CD4-positive, alpha-beta T cell treated with Interferon alpha-2 for 1 hour (primary cell): ENCODE data around the gene TAPT1.

Experiments used
- DNase-seq, 2 donors: peaks; one replicate each; pipeline ENCODE4 v3.0.0-alpha.2; 2020 to 2022

TAPT1 gene

GRCh38 chr4:16248605-16249004 is 22.3 kb upstream of the TAPT1 start:
- no peak for DNase-seq

GRCh38 chr4:16245241-16245640 is 19.0 kb upstream of the TAPT1 start:
- no peak for DNase-seq

- DNase-seq = no peak
Observed at GRCh38 chr4:16243285-16243684, 17.0 kb upstream of the TAPT1 start.

GRCh38 chr4:16240300-16240699 is 14.0 kb upstream of the TAPT1 start:
- no peak for DNase-seq

GRCh38 chr4:16239086-16239485 is 12.8 kb upstream of the TAPT1 start:
- DNase-seq = no peak

GRCh38 chr4:16238327-16238726 is 12.1 kb upstream of the TAPT1 start:
- DNase-seq = no peak

GRCh38 chr4:16237715-16238114 is 11.4 kb upstream of the TAPT1 start:
- DNase-seq = peak in 1 of 2 donors; percentile 33

- DNase-seq = no peak
Observed at GRCh38 chr4:16236402-16237023, 10.2 kb upstream of the TAPT1 start.

- DNase-seq = no peak
Observed at GRCh38 chr4:16235209-16235608, 8.9 kb upstream of the TAPT1 start.

- no peak for DNase-seq
Observed at GRCh38 chr4:16233569-16234177, 7.4 kb upstream of the TAPT1 start.

- no peak for DNase-seq
Observed at GRCh38 chr4:16231570-16232245, 5.4 kb upstream of the TAPT1 start.

- no peak for DNase-seq
Observed at GRCh38 chr4:16230308-16230707, 4.0 kb upstream of the TAPT1 start.

GRCh38 chr4:16229604-16230003 is 3.3 kb upstream of the TAPT1 start:
- no peak for DNase-seq

GRCh38 chr4:16227462-16227868 is 1.2 kb upstream of the TAPT1 start:
- DNase-seq = peak; percentile 51 to 57

- peak; percentile 23 to 34 for DNase-seq
Observed at GRCh38 chr4:16226816-16227461, 668 bp upstream of the TAPT1 start.

GRCh38 chr4:16225167-16225862 is 956 bp downstream of the TAPT1 start:
- DNase-seq = peak in 1 of 2 donors; percentile 40

GRCh38 chr4:16224264-16225166 is 1.8 kb downstream of the TAPT1 start:
- peak in 1 of 2 donors; percentile 34 for DNase-seq

GRCh38 chr4:16222957-16223527 is 3.2 kb downstream of the TAPT1 start:
- DNase-seq = no peak

GRCh38 chr4:16218950-16219349 is 7.3 kb downstream of the TAPT1 start:
- DNase-seq = no peak

GRCh38 chr4:16217300-16218051 is 8.8 kb downstream of the TAPT1 start:
- no peak for DNase-seq

- peak in 1 of 2 donors; percentile 52 for DNase-seq
Observed at GRCh38 chr4:16213121-16213520, 13.2 kb downstream of the TAPT1 start.
